Stimulated activated CD4-positive, alpha-beta T cell treated with anti-CD3 and anti-CD28 coated beads, TNF-alpha, amount 100 ng/mL, for 24 hours (primary cell): ENCODE data around the gene MMP17.
"Not testable (repeated sequence)": the region's sequence is repeated elsewhere in the genome, so short reads cannot be mapped to it uniquely, and the experiment has no call there.

ENCODE experiments used
- DNase-seq, 3 experiments: peaks; one replicate each; pipeline ENCODE4 v3.0.0-alpha.2; 2020; ENCODE audit warnings: low read depth in 3 of 3

The MMP17 gene

DNA sequence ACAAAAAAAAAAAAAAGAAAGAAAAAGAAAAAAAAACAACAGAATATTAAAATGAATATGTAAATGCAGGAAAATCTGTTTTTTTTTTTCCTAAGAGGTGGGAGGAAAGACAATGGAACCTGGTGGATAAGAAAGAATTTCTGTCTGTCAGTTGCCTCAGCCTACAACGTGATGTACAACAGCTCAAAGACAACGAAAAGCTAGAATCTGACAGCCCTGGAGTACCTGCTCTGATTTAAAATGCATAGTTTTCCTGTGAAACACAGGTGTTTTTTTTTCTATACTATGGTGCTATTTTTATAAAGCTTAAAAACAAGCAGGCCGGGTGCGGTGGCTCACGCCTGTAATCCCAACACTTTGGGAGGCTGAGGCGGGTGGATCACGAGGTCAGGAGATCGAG lies 36.3 kb downstream of the MMP17 start:
- no peak for DNase-seq

GRCh38 chr12:131865180-131865875 lies 37.1 kb downstream of the MMP17 start:
- no peak for DNase-seq

GRCh38 chr12:131867471-131867870 lies 39.3 kb downstream of the MMP17 start:
- no peak for DNase-seq

- DNase-seq = no peak
Measured at GRCh38 chr12:131867891-131868675, 39.9 kb downstream of the MMP17 start.

GRCh38 chr12:131869871-131870418 lies 41.8 kb downstream of the MMP17 start:
- no peak for DNase-seq

GRCh38 chr12:131871677-131872076 lies 43.5 kb downstream of the MMP17 start:
- no peak for DNase-seq

DNA sequence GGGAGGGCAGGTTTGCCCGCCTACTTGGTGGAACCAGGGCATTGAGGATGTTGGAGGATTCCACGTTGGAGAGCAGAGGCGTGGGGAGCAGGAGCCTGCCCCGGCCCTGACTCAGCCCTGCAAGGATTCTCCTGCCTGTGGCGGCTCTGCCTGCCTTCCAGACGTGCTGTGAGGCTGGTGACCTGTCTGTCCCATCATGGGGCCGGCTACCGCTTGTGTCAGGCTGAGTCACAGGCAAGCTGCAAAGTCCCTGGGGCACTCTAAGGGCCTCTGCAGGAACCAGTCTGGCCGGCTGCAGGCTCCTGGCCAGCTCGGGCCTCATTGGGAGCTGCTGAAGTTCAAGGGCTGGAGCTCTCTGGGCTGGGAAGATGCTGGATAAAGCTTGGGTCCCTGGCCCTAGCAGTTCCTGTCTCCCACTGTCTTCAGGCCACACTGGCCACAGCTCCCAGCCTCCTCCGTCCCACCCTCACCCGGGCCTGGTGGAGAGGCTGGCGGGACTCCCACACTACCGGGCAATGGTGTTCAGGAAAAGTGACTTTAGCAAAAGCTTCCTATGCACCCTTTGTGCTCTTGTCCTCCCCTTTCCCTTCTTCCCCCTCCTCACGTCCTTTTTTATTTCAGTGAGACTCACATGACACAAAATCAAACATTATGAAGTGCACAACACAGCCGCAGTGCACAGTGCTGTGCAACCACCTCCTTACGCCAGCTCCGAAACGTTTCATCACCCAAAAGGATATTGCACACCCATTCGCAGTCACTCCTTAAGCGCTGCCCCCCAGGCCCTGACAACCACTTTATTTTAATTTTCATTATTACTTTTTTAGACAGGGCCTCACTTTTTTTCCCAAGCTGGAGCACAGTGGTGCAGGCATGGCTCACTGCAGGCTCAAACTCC lies 44.2 kb downstream of the MMP17 start:
- DNase-seq = no peak

DNA sequence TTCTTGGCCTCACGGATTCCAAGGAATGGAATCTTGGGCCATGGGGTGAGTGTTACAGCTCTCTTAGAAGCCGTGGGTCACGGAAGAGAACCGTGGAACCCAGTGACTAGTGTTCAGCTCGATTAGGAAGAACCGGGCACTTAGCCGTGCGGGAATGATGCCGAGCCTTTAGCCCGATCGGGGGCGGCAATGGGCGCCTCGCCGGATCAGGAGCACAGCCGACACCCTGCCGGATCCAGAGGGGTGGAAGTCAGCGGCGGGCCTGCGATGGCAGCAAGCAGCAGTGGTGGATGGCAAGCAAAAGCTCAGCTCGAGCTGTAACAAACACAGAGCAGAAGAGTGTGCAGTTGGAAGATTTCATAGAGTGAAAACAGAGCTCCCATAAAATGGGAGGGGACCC lies 45.1 kb downstream of the MMP17 start:
- no peak for DNase-seq

- DNase-seq = not testable (repeated sequence)
Measured at GRCh38 chr12:131874972-131875371, 46.8 kb downstream of the MMP17 start.

DNA sequence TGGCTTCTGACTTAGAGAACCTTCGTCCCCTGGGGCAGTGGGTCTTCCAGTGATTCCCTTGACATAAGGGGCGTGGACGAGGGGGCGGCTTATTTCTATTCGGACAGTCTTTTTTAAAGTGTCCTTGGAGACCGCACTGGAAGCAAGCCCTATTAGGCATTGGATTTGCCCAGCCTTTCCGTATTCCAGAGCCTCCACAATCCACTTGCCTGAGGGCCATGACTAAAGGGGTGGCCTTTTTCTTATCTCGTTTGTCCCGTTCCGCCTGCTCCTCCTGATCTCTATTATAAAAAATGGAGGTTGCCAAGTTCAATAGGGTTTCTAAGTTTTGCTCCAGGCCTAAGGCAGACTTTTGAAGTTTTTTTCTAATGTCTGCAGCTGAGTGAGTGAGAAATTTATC lies 49.0 kb downstream of the MMP17 start:
- DNase-seq = not testable (repeated sequence)

DNA sequence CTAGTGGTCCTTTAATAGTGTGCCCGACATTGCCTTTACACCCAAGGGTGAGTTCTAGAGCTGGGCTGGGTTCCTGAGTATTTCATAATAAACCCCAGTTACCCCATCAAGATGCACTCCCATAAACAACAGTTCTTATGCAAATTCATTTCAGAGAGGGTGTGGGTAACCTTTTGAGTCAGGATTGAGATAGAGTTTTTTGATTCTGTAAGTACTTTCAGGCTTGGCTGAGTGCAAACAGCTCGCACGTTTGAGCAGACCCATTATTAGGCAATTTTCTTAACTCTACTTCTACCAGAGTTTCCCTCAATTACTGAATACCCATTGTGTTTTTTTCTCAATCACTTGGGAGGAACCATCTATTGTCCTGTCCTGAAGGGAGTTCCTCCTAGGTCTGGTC lies 50.2 kb downstream of the MMP17 start:
- not testable (repeated sequence) for DNase-seq

DNA sequence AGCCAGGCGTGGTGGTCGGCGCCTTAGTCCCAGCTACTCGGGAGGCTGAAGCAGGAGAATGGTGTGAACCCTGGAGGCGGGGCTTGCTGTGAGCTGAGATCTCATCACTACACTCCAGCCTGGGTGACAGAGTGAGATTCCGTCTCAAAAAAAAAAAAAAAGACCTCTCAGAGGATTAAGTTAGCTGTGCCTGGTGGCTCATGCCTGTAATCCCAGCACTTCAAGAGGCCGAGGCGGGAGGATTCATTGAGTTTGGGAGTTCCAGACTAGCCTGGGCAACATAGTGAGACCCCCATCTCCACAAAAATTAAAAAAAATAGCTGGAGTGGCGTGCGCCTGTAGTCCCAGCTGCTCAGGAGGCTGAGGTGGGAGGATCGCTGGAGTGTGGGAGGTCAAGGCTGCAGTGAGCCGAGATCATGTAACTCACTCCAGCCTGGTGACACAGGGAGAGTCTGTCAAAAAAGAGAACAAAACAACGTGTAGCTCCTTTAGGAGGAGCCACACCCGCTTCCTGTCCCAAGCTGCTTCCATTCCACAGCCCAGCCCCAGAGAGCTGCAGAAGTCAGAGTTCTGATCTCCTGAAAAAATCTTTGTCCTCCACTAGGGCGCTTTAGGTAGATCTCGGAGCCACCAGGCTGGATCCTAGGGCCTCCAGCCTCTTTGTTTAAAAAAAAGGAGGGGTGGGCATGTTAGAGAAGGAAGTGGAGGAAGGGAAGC lies 54.8 kb downstream of the MMP17 start:
- no peak for DNase-seq

DNA sequence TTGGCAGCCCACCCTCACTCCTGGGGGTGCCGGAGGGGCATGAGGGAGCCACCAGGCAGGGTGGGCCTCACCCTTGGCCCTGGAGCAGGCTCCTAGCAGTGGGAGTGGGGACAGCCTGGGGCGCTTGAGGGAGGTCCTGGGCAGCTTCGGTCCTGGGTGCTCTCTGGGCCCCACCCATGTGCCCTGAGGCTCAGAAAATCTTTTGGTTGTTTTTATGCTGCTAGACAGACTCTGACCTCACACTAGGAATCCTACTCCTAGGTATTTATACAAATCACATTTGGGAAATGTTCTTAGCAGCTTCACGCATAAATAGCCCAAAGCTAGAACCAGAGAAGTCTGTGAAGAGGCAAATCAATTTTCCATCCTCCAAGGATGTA lies 55.3 kb downstream of the MMP17 start:
- DNase-seq = no peak

DNA sequence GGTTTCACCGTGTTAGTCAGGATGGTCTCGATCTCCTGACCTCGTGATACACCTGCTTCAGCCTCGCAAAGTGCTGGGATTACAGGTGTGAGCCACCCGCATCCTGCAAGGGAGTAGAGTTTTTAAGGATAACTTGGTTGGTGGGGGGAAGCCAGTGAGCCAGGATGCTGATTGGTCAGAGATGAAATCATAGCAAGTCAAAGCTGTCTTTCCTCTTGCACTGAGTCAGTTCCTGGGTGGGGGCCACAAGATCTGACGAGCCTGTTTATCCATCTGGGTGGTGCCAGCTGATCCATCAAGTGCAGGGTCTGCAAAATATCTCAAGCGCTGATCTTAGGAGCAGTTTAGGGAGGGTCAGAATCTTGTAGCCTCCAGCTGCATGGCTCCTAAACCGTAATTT lies 56.9 kb downstream of the MMP17 start:
- DNase-seq = not testable (repeated sequence)

GRCh38 chr12:131885543-131886057 lies 57.4 kb downstream of the MMP17 start:
- no peak for DNase-seq

DNA sequence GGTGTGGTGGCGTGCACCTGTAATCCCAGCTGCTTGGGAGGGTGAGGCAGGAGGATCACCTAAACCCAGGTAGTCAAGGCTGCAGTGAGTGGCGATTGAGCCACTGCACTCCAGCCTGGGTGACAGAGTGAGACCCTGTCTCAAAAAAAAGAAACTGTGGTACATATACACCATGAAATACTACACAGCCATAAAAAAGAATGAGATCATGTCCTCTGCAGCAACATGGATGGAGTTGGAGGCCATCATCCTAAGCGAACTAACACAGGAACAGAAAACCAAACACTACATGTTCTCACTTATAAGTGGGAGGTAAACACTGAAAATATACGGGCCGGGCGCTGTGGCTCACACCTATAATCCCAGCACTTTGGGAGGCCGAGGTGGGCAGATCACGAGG lies 63.5 kb downstream of the MMP17 start:
- not testable (repeated sequence) for DNase-seq

GRCh38 chr12:131892711-131893604 lies 64.8 kb downstream of the MMP17 start:
- DNase-seq = no peak

- no peak for DNase-seq
Measured at GRCh38 chr12:131893605-131894312, 65.6 kb downstream of the MMP17 start.

- DNase-seq = peak; percentile 84 to 91 (median 85)
Measured at GRCh38 chr12:131894313-131894860, 66.2 kb downstream of the MMP17 start, which contains the start of gene ULK1. TSS of gene ULK1 (plus strand) at chr12:131894622. CDS start at chr12:131895002, 380 bp downstream.
